Measurements from ENCODE around the gene CDK17.

Gene CDK17

DNA sequence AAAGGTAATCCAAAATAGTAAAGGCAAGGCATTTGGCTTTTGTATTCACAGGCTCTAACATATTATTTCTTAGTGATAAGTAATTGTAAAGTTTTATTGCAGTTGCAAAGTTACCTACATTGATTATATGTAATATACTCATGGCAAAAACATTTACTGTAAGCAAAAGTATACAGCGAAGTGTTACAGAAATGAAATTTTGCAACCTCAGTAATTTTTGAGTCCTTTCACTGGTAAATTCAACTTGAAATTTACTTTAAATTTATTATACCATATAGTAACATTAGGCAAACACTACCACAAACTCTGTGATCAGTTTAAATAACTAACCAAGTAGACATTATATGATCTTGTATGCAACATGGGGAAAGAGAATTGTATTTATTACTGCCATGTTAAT is 89.0 kb downstream of the CDK17 start:
- DNase-seq, result no peak

DNA sequence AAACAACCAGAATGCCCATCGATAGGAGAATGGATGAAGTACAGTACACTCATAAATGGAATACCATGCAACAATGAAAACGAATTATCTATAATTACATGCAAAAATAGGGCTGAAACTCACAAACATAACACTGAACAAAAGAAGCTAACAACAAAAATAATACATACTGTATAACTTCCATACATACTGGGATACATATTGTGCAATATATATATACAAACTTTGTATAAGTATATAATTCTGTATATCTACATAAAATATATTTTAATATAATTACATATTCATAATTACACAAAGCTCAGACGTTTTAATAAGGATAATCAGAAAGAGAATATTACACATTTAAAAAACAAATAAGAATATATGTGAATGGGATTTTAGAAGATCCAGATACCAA is 90.2 kb downstream of the CDK17 start:
- DNase-seq, result no peak

DNA sequence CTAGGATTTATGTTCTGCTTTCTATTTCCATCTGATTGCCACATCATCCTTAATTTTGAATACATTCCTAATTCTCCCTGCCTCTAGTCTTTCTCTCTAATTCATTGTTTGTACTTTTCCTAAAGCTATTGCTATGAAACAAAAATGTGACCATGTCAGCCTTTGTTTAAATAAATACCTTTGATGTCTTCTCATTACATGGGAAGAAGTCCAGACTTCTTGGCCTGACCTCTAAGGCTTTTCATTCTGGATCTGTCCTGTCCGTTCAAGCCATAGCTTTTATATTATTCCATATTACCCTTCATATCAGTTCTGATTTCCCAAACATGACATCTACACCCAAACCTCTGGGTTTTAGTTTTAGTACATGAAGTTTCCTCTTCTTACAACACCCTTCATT is 91.4 kb downstream of the CDK17 start:
- no peak for DNase-seq

DNA sequence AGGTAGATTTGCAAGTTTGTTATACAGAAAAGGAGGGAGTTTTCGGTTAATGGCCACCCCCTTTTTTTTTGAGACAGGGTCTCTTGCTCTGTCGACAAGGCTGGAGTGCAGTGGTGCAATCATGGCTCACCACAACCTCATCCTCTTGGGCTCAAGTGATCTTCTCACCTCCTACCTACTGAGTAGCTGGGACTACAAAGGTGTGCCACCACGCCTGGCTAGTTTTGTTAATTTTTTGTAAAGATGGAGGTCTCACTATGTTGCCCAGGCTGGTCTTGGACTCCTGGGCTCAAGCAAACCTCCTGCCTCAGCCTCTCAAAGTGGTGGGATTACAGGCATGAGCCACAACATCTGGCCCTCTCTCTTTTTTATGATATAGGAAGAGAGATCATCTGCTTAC is 94.6 kb downstream of the CDK17 start:
- DNase-seq, result no peak

DNA sequence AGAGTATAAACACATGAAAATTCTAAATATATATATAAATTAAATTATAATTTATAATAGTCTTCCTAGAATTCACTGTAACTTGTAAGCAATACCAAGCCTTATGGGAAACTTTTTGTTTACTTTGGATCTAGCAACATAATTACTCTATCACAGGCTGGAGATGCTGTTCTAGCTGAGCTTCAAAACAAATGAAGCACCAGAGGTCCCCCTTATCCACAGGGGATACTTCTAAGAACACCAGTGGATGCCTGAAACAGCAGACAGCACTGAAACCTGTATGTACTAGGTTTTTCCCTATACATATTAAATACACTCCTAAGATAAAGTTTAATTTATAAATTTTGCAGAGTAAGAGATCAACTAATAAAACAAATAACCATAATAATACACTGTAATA is 96.6 kb downstream of the CDK17 start:
- DNase-seq, result no peak

DNA sequence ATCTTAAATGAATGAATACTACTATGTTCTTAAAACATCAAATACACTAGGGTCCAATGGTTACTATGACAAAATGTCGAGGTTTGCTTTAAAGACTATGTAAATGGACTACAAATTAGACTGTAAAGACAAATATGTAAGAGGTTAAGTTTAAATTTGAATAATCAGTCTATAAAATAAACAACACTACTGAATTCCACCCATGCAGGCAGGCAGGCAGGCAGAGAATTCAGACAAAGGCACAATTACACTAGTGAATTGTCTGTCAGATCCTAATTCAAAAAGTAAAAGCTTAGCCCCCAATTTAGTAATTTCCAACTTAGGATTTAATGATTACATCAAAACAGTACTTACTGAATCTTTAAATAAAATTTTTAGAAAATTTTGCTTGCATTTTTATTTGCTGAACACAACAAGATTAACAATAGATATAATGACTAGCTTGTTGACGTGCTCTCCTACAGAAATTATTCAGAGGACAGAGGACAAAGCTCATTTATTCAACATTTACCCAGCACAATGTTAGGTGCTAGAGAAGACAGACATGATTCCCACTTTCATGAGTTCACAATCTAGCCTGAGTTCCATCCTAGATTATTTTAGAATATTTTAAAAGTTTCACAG is 97.4 kb downstream of the CDK17 start:
- DNase-seq, result no peak

DNA sequence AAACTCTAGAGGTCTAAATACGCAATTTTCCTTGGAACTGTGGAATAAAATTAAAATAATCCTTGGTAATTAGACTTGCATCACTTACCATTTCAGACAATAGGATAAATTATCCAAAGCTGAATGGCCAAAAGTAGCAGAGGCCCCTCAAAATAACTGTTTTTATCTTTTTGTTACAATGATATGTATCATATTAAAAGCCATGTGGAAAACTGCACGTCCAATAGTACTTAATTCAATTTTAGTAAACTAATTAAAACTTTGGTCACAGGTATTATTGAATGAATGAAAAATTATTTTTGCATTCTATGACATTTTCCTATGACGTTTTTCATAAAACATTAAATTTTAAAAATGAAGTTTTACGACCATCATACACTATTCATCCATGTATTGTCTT is 98.5 kb downstream of the CDK17 start:
- no peak for DNase-seq

DNA sequence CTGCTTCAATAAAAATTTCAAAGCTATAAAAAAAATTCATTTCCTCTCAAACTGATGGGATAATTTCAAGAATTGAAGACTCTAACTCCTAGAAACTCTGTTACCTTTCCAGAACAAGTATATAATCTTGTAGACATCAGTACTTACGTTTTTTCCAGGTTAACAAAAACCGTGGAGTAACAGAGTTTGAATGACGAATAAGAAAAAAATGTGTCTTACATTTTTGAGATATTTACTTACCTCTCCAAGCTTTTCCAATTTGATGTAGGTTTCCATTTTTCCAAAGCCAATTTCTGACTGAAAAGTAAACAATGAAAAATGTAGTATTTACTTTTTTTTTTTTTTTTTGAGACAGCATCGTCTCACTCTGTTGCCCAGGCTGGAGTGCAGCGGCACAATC is 100.2 kb downstream of the CDK17 start:
- DNase-seq, result no peak

DNA sequence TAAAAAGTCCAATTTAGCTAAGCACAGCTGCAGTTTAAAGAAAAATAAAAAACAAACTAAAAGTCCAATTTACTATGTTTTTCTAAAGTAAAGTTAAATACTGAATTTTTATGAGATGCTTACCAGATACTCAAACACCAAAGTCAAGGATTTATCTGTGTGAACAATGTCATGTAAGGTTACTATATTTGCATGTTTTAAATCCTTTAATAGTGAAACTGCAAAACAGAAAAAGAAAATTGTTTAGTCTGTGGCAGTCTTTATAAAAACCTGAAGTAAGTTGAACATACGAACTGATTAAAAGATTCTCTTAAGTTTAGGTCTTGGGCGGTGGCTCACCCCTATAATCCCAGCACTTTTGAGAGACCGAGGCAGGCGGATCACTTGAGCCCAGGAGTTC is 102.7 kb downstream of the CDK17 start:
- DNase-seq, result no peak

DNA sequence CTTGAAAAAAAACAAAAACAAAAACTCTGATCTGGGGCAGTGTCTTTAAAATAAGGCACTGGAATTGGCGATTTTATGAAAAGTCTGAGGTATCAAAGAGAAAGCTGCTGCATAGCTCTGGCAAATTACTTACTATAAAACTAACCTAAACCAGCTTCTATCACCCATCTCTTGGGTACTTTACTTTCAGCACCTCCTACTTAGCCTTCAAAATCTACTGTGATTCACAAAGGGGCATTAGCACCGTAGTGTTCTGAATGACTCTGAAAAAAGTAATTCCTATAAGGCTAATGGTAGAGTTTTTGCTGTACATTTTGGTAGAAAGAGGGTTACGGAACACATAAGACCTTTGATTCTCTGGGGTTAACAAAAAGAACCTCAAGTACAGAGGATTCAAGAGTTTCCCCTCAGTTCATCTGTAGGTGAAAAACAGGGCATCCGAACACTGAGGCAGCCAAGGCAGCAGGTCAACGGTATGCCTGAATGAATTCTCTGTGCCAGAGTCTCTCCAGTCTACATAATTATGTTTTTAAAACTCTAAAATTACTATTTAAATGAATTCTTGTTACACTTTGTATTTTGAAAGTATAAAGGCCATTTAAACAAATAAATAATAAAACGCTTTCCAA is 104.6 kb downstream of the CDK17 start:
- no peak for DNase-seq

DNA sequence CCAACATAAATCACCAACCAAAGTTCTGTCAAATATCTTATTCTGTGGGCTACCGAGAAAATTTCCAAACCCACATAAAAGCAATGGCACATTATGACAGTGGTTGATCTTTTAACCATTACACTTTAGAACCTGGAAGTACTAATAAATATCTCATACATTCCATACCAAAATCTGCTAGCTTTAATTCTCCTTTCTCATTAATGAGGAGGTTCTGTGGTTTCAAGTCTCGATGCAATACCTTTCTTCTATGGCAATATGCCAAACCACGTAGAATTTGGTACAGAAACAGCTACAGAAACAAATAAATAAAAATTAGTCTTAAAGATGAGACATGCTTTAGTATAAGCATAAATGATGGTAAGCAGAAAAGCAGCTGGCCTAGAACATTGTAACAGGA is 105.4 kb downstream of the CDK17 start:
- no peak for DNase-seq

DNA sequence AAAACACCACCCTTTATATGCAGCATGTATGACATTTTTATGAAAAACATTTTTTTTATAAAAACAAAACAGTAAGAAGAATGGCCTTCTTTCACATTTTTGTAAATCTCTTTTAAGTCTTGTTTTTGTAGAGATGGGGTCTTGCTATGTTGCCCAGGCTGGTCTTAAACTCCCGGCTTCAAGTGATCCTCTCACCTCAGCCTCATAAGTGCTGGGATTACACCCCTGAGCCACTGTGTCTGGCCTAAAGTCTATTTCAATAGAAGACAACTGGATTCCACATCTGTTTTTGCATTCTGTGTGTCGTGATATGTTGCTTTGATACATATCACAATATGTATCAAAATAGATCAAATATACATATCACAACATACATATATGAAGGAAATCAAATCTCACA is 107.1 kb downstream of the CDK17 start:
- no peak for DNase-seq

DNA sequence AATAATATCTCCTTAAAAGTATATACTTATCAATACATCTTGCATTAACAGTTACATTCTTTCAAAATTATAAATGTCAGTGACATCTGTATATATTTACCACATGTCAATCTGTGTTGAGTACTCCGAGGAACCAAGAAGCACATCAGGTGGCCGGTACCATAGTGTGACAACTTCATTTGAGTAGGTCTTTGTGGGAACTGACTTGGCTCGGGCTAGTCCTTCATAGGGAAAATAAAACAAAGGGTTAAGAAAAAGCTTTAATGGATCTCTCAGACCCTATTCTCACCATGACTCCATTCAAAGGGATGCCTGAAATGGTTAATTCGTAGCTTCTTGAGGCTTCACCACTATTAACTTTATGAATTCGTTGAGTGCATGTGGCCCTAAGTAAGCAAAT is 111.2 kb downstream of the CDK17 start:
- no peak for DNase-seq

DNA sequence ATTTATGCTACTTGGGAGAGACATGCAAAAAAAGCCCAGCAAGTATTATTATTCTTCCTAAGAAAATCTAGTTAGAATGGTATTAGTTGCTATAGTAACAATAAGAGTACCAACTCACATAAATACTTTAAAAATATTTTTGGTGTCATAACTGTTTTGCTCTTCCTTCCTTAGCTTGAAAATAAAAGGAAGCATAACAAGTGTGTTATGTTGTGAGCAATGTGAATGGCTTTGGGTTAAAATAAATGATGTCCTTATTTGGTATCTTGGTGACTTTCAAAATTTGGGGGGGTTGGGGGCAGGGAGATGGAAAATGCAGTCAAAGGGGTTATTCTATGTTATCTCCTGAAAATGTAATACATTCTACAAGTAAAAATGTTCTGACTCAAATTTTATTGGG is 115.1 kb downstream of the CDK17 start:
- DNase-seq, result no peak

DNA sequence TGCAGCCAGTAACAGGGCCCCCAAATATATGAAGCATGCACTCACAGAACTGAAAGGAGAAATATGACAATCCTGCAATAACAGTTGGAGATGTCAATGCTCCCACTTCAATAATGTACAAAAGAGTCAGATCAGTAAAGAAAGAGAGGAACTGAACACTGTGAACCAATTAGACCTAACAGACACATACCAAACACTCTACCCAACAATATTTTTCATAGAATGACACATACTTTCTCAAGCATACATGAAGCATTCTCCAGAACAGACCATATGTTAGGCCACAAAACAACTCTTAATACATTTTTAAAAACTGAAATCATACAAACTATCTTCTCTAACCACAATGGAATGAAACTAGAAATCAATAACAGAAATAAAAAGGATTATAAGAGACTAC is 125.9 kb downstream of the CDK17 start:
- no peak for DNase-seq

DNA sequence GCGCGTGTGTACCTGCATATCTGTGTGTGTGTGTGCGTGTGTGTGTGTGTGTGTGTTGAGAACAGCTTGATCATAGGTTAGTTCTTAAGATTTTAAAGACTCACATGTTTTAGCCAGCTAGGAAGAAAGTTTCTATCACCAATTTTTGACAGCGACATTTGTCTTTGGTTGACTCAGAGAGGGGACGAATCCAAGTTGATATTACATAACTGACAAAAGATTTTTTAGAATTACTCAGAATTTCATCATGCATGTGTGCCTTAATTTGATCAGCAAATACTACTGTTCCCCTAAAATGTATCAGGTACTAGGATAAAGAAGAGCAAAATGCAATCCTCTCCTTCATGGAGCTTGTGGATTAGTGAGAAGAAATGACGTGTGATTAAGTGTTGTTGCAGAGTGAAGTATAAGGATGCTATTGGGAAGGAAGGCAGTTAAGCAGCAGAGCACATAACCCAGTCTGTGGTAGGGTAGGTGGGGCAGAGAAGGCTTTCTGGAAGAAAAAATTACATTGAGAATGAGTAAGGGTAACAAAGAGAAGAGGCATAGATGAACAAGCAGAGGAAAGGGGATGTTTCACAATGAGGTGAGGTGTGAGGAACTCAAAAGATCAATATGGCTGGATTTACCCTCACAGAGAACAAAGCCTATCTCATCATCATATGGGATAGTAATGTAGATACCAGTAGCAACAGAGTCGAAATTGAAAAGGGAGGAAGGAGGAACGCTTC is 128.6 kb downstream of the CDK17 start:
- no peak for DNase-seq

DNA sequence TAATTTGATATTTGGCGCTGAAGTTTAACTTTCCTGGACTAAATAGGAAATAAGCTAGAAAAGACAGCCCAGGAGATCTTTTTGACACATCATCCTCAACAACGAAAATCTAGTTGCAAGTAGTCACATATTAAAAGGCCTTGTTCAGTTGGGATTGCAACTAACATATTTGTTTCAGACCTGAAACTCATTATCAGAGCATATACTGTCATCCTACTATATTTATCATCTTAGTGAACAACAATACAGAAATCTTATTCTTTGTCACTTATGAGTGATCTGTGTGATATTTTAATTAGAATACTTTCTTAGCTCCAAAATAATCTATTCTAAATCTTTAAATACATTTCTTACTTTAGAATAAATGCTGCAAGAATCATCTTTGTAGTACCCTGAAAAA is 134.0 kb downstream of the CDK17 start:
- DNase-seq, result no peak

DNA sequence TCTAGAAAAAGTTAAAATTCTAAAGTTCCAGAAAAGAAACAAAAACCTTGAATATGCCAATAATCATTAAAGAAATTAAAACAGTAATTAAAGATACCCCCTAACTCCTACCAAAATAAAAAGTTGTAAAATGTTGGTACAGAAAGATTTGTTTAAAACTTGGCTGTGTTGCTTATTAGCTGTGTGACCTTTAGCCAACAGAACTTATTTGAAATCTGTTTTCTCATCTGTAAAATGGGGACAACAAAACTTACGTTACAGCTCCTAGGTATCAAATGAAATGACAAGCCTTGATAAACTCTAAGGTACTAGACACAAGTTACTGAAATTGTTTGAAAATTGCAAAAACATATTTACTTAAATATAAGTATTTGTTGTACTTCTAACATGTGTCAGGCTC is 134.4 kb downstream of the CDK17 start:
- no peak for DNase-seq

DNA sequence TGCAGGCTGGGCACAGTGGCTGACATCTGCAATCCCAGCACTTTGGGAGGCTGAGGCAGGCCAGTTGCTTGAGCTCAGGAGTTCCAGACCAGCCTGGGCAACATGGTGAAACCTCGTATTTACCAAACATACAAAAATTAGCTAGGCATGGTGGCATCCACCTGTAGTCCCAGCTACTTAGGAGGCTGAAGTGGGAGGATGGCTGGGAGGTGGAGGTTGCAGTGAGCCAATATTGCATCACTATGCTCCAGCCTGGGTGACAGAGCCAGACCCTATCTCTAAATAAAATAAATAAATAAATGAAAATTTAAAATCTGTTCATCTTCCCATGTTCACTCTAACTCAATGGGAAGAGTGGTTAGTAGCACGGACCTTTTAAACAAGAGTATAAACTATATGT is 134.8 kb downstream of the CDK17 start:
- DNase-seq, result no peak

DNA sequence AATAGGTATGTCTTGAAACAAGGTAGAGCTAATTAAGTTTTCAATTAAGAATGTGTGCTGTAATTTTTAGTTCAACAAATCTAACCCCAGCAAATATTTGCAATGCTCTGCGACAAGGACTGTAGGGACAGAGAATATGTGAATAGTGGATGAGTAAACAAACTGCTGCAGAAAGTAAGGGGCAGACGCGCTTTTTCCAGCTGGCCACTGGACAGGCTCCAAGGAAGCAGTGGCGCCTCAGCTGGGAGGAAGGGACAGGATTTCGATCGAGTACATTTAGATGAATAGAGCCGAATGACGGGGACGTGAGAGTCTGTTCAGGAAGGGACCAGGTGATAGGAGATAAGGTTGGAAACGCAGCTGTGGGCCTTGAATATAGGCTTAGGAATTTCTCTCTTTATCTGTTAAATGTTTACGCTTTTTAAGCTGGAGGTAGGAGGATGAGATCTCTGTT is 136.8 kb downstream of the CDK17 start:
- no peak for DNase-seq

DNA sequence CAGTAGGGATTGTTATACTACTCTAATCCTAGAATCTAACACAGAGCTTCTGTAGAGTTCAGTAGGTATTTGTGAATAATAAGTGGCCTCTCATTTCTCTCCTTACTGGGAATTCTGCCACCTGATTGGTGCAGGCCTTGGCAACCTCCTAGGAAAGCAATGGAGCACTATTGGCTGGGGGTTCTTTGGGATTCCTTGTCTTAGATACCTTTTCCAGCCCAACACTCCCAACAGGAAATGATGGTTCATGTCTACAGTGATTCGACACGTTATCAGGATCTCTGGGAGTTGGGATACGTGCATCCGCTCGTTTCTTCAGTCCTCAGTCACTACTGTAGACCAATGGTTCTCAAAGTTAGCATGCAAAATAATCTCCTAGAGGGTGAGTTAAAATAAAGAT is 138.7 kb downstream of the CDK17 start:
- no peak for DNase-seq

DNA sequence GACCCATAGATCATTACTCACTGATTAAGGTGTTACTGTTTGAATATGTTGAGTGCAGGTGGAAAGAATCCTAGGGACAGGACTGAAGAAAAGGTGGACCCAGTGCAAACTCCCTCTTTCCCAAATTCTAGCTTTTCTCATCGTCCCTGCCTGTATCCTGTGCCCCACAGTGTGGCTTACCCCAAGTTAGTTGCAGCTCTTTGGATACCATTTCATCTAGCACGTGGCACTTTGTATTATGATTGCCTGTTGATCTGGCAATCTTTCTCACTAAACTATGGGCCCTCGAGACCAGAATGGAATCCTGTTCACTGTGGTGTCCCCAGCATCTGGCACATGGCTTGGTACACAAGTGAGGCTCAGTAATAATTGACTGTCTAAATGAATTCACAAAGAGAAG is 139.6 kb downstream of the CDK17 start:
- no peak for DNase-seq

DNA sequence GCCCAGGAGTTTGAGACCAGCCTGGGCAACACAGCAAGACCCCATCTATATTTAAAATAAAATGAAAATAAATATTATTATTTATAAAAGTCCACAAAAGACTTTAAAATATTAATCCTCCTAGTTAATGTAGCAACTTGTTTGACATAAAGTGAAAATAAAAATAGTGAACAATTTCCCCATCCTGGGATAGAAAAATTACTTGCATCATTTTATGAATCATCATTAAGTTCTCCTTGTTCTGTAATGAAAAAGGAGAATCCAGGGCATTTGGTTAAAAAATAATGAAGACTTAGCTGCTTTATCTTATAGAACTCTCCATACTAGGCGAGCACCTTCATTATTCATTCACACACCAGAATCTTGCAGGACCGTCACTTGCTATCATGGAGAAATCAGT is 140.0 kb downstream of the CDK17 start:
- no peak for DNase-seq

DNA sequence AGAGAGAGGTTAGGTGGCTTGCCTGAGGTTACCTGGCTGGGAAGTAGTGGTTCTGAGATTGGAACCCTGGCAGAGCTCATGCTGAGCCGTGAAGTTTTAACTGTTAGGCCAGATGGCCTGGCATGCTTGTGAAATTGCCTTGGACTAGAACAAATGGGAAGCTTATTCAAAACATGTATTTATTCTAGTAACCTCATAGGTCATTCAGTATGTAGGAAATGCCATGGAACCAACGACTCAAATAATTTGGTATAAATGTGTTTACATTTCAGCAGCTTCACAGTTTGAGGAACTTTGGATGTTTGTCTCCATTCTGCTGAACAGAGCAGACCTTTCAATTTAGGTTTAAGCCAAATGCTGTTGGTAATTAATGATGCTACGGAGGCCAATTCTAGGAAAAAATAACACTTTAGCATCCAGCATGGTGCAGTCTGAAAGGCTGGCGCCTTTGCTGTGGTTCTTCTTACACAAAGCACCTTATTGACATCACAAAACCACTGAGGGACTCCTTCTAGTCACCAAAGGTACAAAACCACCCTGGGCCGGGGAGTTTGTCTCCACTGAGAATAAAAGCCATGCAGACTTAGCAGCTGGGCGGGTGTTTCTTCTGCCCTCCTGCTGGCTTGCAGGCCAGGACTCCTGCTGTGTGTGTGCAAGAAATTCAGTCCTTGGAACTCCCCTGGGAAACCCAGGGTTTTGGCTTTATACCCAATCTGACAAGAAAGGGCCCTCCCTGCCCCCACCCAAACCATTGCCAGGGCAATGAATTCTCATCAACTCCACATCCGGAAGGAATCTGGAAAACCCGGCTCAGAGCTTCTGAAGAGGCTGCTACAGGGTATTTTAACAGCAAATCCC is 141.9 kb downstream of the CDK17 start:
- no peak for DNase-seq

Measured in cortex of kidney (tissue), 1 donor.